GM12878 (cell line): Measurements from ENCODE around the gene TMEM88. TPM values are rescaled to one million over a fixed set of nuclear protein-coding genes. Genes with fewer than 3 reads are reported as not detected.

ENCODE experiments used
- EP300 ChIP-seq, 2 experiments: fragments of 150-350 bp in 1 of 2; IDR thresholded peaks; 2 replicates each; pipeline ENCODE4 v1.6.1; 2011 to 2012; ENCODE audit warnings: low read depth in 2 of 2, low read length in 2 of 2, borderline replicate concordance in 1 of 2, improper control_type of control experiment in 1 of 2, inconsistent platforms in 1 of 2; ENCODE audit not compliant: control insufficient read depth in 1 of 2
- FOXK2 ChIP-seq: fragments of 450-650 bp; IDR thresholded peaks from 2 replicates; pipeline ENCODE4 v1.6.1; 2017; ENCODE audit warnings: mild to moderate bottlenecking, moderate library complexity
- HDGF ChIP-seq: fragments of 450-650 bp; IDR thresholded peaks from 2 replicates; pipeline ENCODE4 v1.6.1; 2016; ENCODE audit warnings: antibody characterized with exemption
- IRF3 ChIP-seq: fragments of 450-650 bp; IDR thresholded peaks from 2 replicates; pipeline ENCODE4 v1.6.1; 2014; ENCODE audit warnings: mild to moderate bottlenecking
- KAT2A ChIP-seq: conservative IDR thresholded peaks from 2 replicates; pipeline ENCODE4 v1.6.1; 2011; ENCODE audit warnings: low read depth, low read length; ENCODE audit not compliant: control insufficient read depth
- NKRF ChIP-seq: fragments of 450-650 bp; conservative IDR thresholded peaks from 2 replicates; pipeline ENCODE4 v1.6.1; 2017; ENCODE audit warnings: mild to moderate bottlenecking, moderate library complexity
- PKNOX1 ChIP-seq: fragments of 450-650 bp; IDR thresholded peaks from 2 replicates; pipeline ENCODE4 v1.6.1; 2016; ENCODE audit warnings: mild to moderate bottlenecking
- POLR2AphosphoS2 ChIP-seq: IDR thresholded peaks from 2 replicates; pipeline ENCODE4 v1.6.1; 2011; ENCODE audit warnings: low read depth, mild to moderate bottlenecking, low read length, improper control_type of control experiment, moderate library complexity
- RCOR1 ChIP-seq: conservative IDR thresholded peaks from 2 replicates; pipeline ENCODE4 v1.6.1; 2012; ENCODE audit warnings: low read depth, low read length, improper control_type of control experiment
- RFX5 ChIP-seq: IDR thresholded peaks from 2 replicates; pipeline ENCODE4 v1.6.1; 2011; ENCODE audit warnings: low read depth, low read length, improper control_type of control experiment
- SKIL ChIP-seq: fragments of 450-650 bp; IDR thresholded peaks from 2 replicates; pipeline ENCODE4 v1.6.1; 2017; ENCODE audit warnings: mild to moderate bottlenecking, low read depth, inconsistent platforms; ENCODE audit not compliant: poor library complexity, severe bottlenecking
- SUPT20H ChIP-seq: IDR thresholded peaks from 2 replicates; pipeline ENCODE4 v1.6.1; 2011; ENCODE audit warnings: low read depth, mild to moderate bottlenecking, low read length, moderate library complexity, borderline replicate concordance; ENCODE audit not compliant: control insufficient read depth
- TBL1XR1 ChIP-seq: IDR thresholded peaks from 2 replicates; pipeline ENCODE4 v1.6.1; 2012; ENCODE audit warnings: low read depth, low read length, improper control_type of control experiment
- WRNIP1 ChIP-seq: IDR thresholded peaks from 2 replicates; pipeline ENCODE4 v1.6.1; 2011; ENCODE audit warnings: low read depth, low read length, improper control_type of control experiment, borderline replicate concordance
- ZNF217 ChIP-seq: fragments of 450-650 bp; IDR thresholded peaks from 2 replicates; pipeline ENCODE4 v1.6.1; 2017; ENCODE audit warnings: antibody characterized with exemption, mild to moderate bottlenecking
- ZNF24 ChIP-seq: fragments of 450-650 bp; IDR thresholded peaks from 2 replicates; pipeline ENCODE4 v1.6.1; 2017; ENCODE audit warnings: antibody characterized with exemption, mild to moderate bottlenecking
- ZNF274 ChIP-seq: IDR thresholded peaks from one replicate; pipeline ENCODE4 v1.8.0; 2011; ENCODE audit not compliant: insufficient read length, insufficient read depth
- polyA plus RNA-seq, 11 experiments: library from polyadenylated mRNA; depleted of rRNA in 4 of 11; unstranded in 6 of 11; stranded (reverse) in 5 of 11; fragments of >200 nt; fragmentation: Nextera tagmentation in 4 of 11; fragmentation: Illumina TruSeq in 1 of 11; extraction: Ambion mirVana in 4 of 11; extraction: Trizol in 1 of 11; gene quantifications; 1 replicate in 1 of 11; 2 replicates in 10 of 11; pipeline versions ENCODE4 v1.2.1 to v1.2.3, GENCODE V29; 2011 to 2016; ENCODE audit warnings: inconsistent platforms in 2 of 11, missing spikeins in 2 of 11, low read depth in 1 of 11
- total RNA-seq, 4 experiments: library from RNA; depleted of rRNA in 3 of 4; stranded (reverse); fragments of >200 nt in 3 of 4; fragmentation: Illumina TruSeq in 1 of 4; extraction: Trizol in 1 of 4; gene quantifications; 2 replicates each; pipeline versions ENCODE4 v1.2.1 to v1.2.3, GENCODE V29; 2013 to 2021
- TF ChIP-seq, protein P1 (sequence below): fragments of 450-650 bp; IDR thresholded peaks from 2 replicates; pipeline ENCODE4 v1.6.1; 2016; ENCODE audit warnings: mild to moderate bottlenecking, moderate library complexity, borderline replicate concordance

TMEM88 gene
- total and polyA plus RNA-seq, 10 of the 15 experiments (the other 5 are each of a cell fraction or from before 2014, with no cell fraction given): 0.21 to 2.2 (median 0.62) TPM; not detected in 5

- TF ChIP-seq IRF3 (0 out of 2 replicates have a peak, but pooled peaks have one; percentile 24), SKIL (peak; percentile 38), ZNF217 (no peak), EP300 (IDR thresholded peaks at IDR 0.05; ENCODE audit: borderline replicate concordance in 1 of 2, control insufficient read depth in 1 of 2, low read depth in 2 of 2, low read length in 2 of 2) (peak; percentile 26 to 60; a peak in 2 of 4 replicates), ZNF274 (no peak), HDGF (no peak), POLR2AphosphoS2 (no peak), RFX5 (no peak), WRNIP1 (0 out of 2 replicates have a peak, but pooled peaks have one; percentile 47), NKRF (peak; percentile 10; the same call in 1 of the 2 replicates), KAT2A (no peak), PKNOX1 (no peak; the same call in 1 of the 2 replicates), RCOR1 (no peak), TBL1XR1 (peak; percentile 79), ZNF24 (no peak), FOXK2 (0 out of 2 replicates have a peak, but pooled peaks have one; percentile 23), SUPT20H (no peak)
- TF ChIP-seq, protein P1, sequence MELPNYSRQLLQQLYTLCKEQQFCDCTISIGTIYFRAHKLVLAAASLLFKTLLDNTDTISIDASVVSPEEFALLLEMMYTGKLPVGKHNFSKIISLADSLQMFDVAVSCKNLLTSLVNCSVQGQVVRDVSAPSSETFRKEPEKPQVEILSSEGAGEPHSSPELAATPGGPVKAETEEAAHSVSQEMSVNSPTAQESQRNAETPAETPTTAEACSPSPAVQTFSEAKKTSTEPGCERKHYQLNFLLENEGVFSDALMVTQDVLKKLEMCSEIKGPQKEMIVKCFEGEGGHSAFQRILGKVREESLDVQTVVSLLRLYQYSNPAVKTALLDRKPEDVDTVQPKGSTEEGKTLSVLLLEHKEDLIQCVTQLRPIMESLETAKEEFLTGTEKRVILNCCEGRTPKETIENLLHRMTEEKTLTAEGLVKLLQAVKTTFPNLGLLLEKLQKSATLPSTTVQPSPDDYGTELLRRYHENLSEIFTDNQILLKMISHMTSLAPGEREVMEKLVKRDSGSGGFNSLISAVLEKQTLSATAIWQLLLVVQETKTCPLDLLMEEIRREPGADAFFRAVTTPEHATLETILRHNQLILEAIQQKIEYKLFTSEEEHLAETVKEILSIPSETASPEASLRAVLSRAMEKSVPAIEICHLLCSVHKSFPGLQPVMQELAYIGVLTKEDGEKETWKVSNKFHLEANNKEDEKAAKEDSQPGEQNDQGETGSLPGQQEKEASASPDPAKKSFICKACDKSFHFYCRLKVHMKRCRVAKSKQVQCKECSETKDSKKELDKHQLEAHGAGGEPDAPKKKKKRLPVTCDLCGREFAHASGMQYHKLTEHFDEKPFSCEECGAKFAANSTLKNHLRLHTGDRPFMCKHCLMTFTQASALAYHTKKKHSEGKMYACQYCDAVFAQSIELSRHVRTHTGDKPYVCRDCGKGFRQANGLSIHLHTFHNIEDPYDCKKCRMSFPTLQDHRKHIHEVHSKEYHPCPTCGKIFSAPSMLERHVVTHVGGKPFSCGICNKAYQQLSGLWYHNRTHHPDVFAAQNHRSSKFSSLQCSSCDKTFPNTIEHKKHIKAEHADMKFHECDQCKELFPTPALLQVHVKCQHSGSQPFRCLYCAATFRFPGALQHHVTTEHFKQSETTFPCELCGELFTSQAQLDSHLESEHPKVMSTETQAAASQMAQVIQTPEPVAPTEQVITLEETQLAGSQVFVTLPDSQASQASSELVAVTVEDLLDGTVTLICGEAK: peak; percentile 41; the same call in 1 of the 2 replicates
These were observed 18.1 kb upstream of the TMEM88 start (continued) for GRCh38 chr17:7836596-7837407.
